ENCODE results near the gene PFKP. TPM values are rescaled to one million over a fixed set of nuclear protein-coding genes. Genes with fewer than 3 reads are reported as not detected.

The PFKP gene
- total RNA-seq, 4 donors from 2014 or later = 22.4 to 45.4 (median 29.1) TPM

GRCh38 chr10:3141351-3142005 lies 74.1 kb downstream of the PFKP start:
- Histone ChIP-seq H3K27me3 (no peaks in the 10 kb centered on the region), H3K4me3 (no peak overlapping the region), H3K9me3 (no peaks in the 10 kb centered on the region), H3K4me1 (peaks cover 0 to 9% (median 2%) of the 10 kb centered on the region in 4 donors), H3K36me3 (peaks cover 0 to 100% (median 29%) of the 10 kb centered on the region in 3 donors), H3K27ac (no peak overlapping the region)
- DNase-seq (ENCODE audit: low spot score in 2 of 2) = no peak
- TF ChIP-seq CTCF (IDR thresholded peaks at IDR 0.05) (no peak), POLR2A (IDR thresholded peaks at IDR 0.05) (no peak)
- WGBS, 2 donors = 81 to 89% methylated on average over 21 of the region's 21 CpGs

GRCh38 chr10:3142146-3142875 lies 75.0 kb downstream of the PFKP start:
- Histone ChIP-seq H3K9me3 (no peaks in the 10 kb centered on the region), H3K4me1 (peaks cover 0 to 9% (median 2%) of the 10 kb centered on the region in 4 donors), H3K27me3 (no peaks in the 10 kb centered on the region), H3K4me3 (no peak overlapping the region), H3K36me3 (peaks cover 0 to 100% (median 35%) of the 10 kb centered on the region in 3 donors), H3K27ac (no peak overlapping the region)
- 75 to 84% methylated on average over 13 to 14 of the region's 14 CpGs for WGBS, 2 donors
- DNase-seq (ENCODE audit: low spot score in 2 of 2) = no peak
- TF ChIP-seq POLR2A (IDR thresholded peaks at IDR 0.05) (no peak), CTCF (IDR thresholded peaks at IDR 0.05) (no peak), EP300 (IDR thresholded peaks at IDR 0.05) (no peak)

GRCh38 chr10:3143366-3143765 lies 76.0 kb downstream of the PFKP start:
- no peak overlapping the region for H3K4me3 ChIP-seq
- H3K4me1 ChIP-seq = peaks cover 0 to 9% (median 2%) of the 10 kb centered on the region in 4 donors
- peaks cover 0 to 100% (median 32%) of the 10 kb centered on the region in 3 donors for H3K36me3 ChIP-seq
- 86 to 94% methylated on average over 17 of the region's 17 CpGs for WGBS, 2 donors
- H3K27me3 ChIP-seq = no peaks in the 10 kb centered on the region
- H3K9me3 ChIP-seq = no peaks in the 10 kb centered on the region
- no peak for DNase-seq (ENCODE audit: low spot score in 2 of 2)
- no peak for TF ChIP-seq POLR2A (IDR thresholded peaks at IDR 0.05)
- TF ChIP-seq EP300 (IDR thresholded peaks at IDR 0.05) = no peak
- TF ChIP-seq CTCF (IDR thresholded peaks at IDR 0.05) = no peak
- no peak overlapping the region for H3K27ac ChIP-seq

GRCh38 chr10:3143791-3144434 lies 76.6 kb downstream of the PFKP start:
- no peaks in the 10 kb centered on the region for H3K9me3 ChIP-seq
- H3K36me3 ChIP-seq = peaks cover 0 to 100% (median 27%) of the 10 kb centered on the region in 3 donors
- no peak overlapping the region for H3K4me3 ChIP-seq
- DNase-seq (ENCODE audit: low spot score in 2 of 2) = no peak
- H3K4me1 ChIP-seq = peaks cover 0 to 9% (median 2%) of the 10 kb centered on the region in 4 donors
- H3K27ac ChIP-seq = no peak overlapping the region
- no peak for TF ChIP-seq CTCF (IDR thresholded peaks at IDR 0.05)
- TF ChIP-seq POLR2A (IDR thresholded peaks at IDR 0.05) = no peak
- TF ChIP-seq EP300 (IDR thresholded peaks at IDR 0.05) = no peak
- no peaks in the 10 kb centered on the region for H3K27me3 ChIP-seq
- 95 to 96% methylated on average over 19 of the region's 19 CpGs for WGBS, 2 donors

- TF ChIP-seq EP300 (IDR thresholded peaks at IDR 0.05) = no peak
- no peak for TF ChIP-seq POLR2A (IDR thresholded peaks at IDR 0.05)
- TF ChIP-seq CTCF (IDR thresholded peaks at IDR 0.05) = no peak
- no peak overlapping the region for H3K27ac ChIP-seq
Observed at GRCh38 chr10:3145366-3145765, 78.0 kb downstream of the PFKP start.

More at GRCh38 chr10:3145366-3145765, 78.0 kb downstream of the PFKP start:
- Histone ChIP-seq H3K4me3 (no peak overlapping the region), H3K36me3 (peaks cover 0 to 100% (median 28%) of the 10 kb centered on the region in 3 donors), H3K27me3 (no peaks in the 10 kb centered on the region), H3K9me3 (no peaks in the 10 kb centered on the region), H3K4me1 (peaks cover 0 to 5% (median 2%) of the 10 kb centered on the region in 4 donors)
- no peak for DNase-seq (ENCODE audit: low spot score in 2 of 2)
- WGBS, 2 donors = 96 to 97% methylated on average over 18 of the region's 18 CpGs
